ENCODE measurements around the gene PRPF19. TPM values are rescaled to one million over a fixed set of nuclear protein-coding genes. Genes with fewer than 3 reads are reported as not detected.

Gene PRPF19
- total and polyA plus RNA-seq, 10 of the 15 experiments (the other 5 are each of a cell fraction or from before 2014, with no cell fraction given), result 8.7 to 170 (median 61.3) TPM

DNA sequence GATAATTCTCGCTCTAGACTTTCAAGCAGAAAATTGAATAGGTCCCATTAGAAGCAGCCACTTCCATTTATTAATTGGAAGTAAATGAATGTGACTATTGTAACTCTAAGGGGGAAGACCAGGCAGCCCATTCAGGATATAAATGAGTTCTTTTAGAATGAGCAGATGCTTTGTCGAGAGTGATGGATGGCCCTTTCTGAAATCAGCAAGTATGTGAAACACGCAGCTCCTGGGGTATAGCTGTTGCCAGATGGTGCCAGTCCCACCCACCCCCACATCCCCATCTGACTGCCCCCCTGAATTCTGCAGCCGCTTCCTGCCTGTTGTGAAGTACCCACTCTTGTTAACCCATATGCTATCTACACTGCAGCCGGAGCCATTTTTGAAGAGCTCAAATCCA is 41.9 kb upstream of the PRPF19 start:
- Histone ChIP-seq H4K20me1 (ENCODE audit: control insufficient read depth, insufficient read depth) (no peaks in the 10 kb centered on the region; the same call in none of the 2 replicates), H3K36me3 (ENCODE audit: control insufficient read depth in 2 of 2, insufficient read depth in 2 of 2, low read length in 1 of 2) (peaks cover 4 to 7% of the 10 kb centered on the region in 2 experiments; a peak in 3 of 4 replicates), H3K9ac (ENCODE audit: control insufficient read depth, insufficient read depth, low read length) (no peak overlapping the region), H3K79me2 (ENCODE audit: control insufficient read depth, insufficient read depth, low read length) (peaks cover 72% of the 10 kb centered on the region), H3K27me3 (replicated peaks in 1 of 2; ENCODE audit: control insufficient read depth in 2 of 2, insufficient read depth in 2 of 2, low read length in 1 of 2) (no peaks in the 10 kb centered on the region), H3K4me2 (ENCODE audit: control insufficient read depth, insufficient read depth) (peak overlapping the region; percentile 64), H3K4me3 (peak overlapping the region; percentile 65), H3K27ac (ENCODE audit: control insufficient read depth, insufficient read depth) (no peak overlapping the region), H3K9me3 (replicated peaks; ENCODE audit: control insufficient read depth, insufficient read depth, low read length) (no peaks in the 10 kb centered on the region), H2AFZ (ENCODE audit: control insufficient read depth, low read depth, low read length) (no peak overlapping the region), H3K4me1 (ENCODE audit: control insufficient read depth, insufficient read depth, low read length) (peaks cover 21% of the 10 kb centered on the region)
- in situ Hi-C loops (cut with MboI), result no loop called here
- ChIA-PET SMC1A (ENCODE audit: uncharacterized antibody, unreplicated experiment) (interaction anchor here (0.8 to 7.6 kb wide), 8 partner anchors 17 to 388 kb away, joined by 3 to 76 read pairs (median 4); partner anchors contain the start of genes PRPF19 and TMEM109), CTCF (interaction anchor here (0.6 to 1.6 kb wide), 7 partner anchors 23 to 183 kb away, joined by 3 to 7 read pairs (median 3); no protein-coding TSS in a partner anchor), RAD21 (ENCODE audit: unreplicated experiment) (interaction anchor here (0.7 to 4.1 kb wide), 7 partner anchors 21 to 191 kb away, joined by 3 to 43 read pairs (median 4); partner anchors contain the start of gene TMEM109), POLR2A (interaction anchor here (2.3 to 3.3 kb wide), 2 partner anchors 8 to 35 kb away, joined by 6 to 9 read pairs; partner anchors contain the start of gene TMEM109)
- no peak for ATAC-seq
- no TSS peak for BruUV-seq (replicated peaks)
- no peak for DNase-seq (ENCODE audit: low read depth, low spot score)
- 91% methylated on average over 5 of the region's 5 CpGs for WGBS (ENCODE audit: insufficient coverage, insufficient replicate concordance, low lambda C conversion rate, missing lambda C conversion rate)
- no peak for FAIRE-seq
- intact Hi-C loops (cut with micrococcal nuclease; ENCODE audit: unreplicated experiment), result no loop called here
- no peak for TF ChIP-seq PML (IDR thresholded peaks at IDR 0.05; ENCODE audit: low read length)
- TF ChIP-seq FOXK2 (IDR thresholded peaks at IDR 0.05), result no peak
- TF ChIP-seq, protein P1, sequence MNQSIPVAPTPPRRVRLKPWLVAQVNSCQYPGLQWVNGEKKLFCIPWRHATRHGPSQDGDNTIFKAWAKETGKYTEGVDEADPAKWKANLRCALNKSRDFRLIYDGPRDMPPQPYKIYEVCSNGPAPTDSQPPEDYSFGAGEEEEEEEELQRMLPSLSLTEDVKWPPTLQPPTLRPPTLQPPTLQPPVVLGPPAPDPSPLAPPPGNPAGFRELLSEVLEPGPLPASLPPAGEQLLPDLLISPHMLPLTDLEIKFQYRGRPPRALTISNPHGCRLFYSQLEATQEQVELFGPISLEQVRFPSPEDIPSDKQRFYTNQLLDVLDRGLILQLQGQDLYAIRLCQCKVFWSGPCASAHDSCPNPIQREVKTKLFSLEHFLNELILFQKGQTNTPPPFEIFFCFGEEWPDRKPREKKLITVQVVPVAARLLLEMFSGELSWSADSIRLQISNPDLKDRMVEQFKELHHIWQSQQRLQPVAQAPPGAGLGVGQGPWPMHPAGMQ (IDR thresholded peaks at IDR 0.05; ENCODE audit: borderline replicate concordance), result no peak
- no peak for TF ChIP-seq RELA (IDR thresholded peaks at IDR 0.05; ENCODE audit: borderline replicate concordance, partially characterized antibody)
- TF ChIP-seq, protein P2, sequence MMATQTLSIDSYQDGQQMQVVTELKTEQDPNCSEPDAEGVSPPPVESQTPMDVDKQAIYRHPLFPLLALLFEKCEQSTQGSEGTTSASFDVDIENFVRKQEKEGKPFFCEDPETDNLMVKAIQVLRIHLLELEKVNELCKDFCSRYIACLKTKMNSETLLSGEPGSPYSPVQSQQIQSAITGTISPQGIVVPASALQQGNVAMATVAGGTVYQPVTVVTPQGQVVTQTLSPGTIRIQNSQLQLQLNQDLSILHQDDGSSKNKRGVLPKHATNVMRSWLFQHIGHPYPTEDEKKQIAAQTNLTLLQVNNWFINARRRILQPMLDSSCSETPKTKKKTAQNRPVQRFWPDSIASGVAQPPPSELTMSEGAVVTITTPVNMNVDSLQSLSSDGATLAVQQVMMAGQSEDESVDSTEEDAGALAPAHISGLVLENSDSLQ (IDR thresholded peaks at IDR 0.05), result no peak
- no peak for TF ChIP-seq SUZ12 (IDR thresholded peaks at IDR 0.05; ENCODE audit: unreplicated experiment)
- TF ChIP-seq STAT1 (conservative IDR thresholded peaks at IDR 0.05), result no peak
- no peak for TF ChIP-seq RBBP5 (conservative IDR thresholded peaks at IDR 0.05)
- TF ChIP-seq, protein P3, sequence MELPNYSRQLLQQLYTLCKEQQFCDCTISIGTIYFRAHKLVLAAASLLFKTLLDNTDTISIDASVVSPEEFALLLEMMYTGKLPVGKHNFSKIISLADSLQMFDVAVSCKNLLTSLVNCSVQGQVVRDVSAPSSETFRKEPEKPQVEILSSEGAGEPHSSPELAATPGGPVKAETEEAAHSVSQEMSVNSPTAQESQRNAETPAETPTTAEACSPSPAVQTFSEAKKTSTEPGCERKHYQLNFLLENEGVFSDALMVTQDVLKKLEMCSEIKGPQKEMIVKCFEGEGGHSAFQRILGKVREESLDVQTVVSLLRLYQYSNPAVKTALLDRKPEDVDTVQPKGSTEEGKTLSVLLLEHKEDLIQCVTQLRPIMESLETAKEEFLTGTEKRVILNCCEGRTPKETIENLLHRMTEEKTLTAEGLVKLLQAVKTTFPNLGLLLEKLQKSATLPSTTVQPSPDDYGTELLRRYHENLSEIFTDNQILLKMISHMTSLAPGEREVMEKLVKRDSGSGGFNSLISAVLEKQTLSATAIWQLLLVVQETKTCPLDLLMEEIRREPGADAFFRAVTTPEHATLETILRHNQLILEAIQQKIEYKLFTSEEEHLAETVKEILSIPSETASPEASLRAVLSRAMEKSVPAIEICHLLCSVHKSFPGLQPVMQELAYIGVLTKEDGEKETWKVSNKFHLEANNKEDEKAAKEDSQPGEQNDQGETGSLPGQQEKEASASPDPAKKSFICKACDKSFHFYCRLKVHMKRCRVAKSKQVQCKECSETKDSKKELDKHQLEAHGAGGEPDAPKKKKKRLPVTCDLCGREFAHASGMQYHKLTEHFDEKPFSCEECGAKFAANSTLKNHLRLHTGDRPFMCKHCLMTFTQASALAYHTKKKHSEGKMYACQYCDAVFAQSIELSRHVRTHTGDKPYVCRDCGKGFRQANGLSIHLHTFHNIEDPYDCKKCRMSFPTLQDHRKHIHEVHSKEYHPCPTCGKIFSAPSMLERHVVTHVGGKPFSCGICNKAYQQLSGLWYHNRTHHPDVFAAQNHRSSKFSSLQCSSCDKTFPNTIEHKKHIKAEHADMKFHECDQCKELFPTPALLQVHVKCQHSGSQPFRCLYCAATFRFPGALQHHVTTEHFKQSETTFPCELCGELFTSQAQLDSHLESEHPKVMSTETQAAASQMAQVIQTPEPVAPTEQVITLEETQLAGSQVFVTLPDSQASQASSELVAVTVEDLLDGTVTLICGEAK (IDR thresholded peaks at IDR 0.05; ENCODE audit: borderline replicate concordance), result no peak
- TF ChIP-seq JUND (IDR thresholded peaks at IDR 0.05; ENCODE audit: low read depth, low read length), result no peak
- TF ChIP-seq HCFC1 (IDR thresholded peaks at IDR 0.05; ENCODE audit: low read length), result no peak
- TF ChIP-seq, protein P4, sequence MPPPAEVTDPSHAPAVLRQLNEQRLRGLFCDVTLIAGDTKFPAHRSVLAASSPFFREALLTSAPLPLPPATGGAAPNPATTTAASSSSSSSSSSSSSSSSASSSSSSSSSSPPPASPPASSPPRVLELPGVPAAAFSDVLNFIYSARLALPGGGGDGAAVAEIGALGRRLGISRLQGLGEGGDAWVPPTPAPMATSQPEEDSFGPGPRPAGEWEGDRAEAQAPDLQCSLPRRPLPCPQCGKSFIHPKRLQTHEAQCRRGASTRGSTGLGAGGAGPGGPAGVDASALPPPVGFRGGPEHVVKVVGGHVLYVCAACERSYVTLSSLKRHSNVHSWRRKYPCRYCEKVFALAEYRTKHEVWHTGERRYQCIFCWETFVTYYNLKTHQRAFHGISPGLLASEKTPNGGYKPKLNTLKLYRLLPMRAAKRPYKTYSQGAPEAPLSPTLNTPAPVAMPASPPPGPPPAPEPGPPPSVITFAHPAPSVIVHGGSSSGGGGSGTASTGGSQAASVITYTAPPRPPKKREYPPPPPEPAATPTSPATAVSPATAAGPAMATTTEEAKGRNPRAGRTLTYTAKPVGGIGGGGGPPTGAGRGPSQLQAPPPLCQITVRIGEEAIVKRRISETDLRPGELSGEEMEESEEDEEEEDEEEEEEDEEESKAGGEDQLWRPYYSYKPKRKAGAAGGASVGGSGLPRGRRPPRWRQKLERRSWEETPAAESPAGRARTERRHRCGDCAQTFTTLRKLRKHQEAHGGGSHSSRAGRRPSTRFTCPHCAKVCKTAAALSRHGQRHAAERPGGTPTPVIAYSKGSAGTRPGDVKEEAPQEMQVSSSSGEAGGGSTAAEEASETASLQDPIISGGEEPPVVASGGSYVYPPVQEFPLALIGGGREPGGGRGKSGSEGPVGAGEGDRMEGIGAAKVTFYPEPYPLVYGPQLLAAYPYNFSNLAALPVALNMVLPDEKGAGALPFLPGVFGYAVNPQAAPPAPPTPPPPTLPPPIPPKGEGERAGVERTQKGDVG (CRISPR knock-in tag; IDR thresholded peaks at IDR 0.05), result no peak

All from GM12878 (cell line).